Femur (tissue), 1 donor: Measurements from ENCODE around the gene SCN4A.
"Not testable (repeated sequence)": the region's sequence is repeated elsewhere in the genome, so short reads cannot be mapped to it uniquely, and the experiment has no call there.

Experiments
- DNase-seq: peaks from one replicate; pipeline ENCODE4 v3.0.0-alpha.2; 2017

SCN4A gene

GRCh38 chr17:63984651-63985386, 12.1 kb upstream of the SCN4A start:
- peak; percentile 81 for DNase-seq

GRCh38 chr17:63984236-63984635, 11.5 kb upstream of the SCN4A start:
- DNase-seq, result no peak

GRCh38 chr17:63983320-63983719, 10.6 kb upstream of the SCN4A start:
- peak; percentile 69 for DNase-seq

- not testable (repeated sequence) for DNase-seq
These were observed 9.9 kb upstream of the SCN4A start for GRCh38 chr17:63982641-63983040.

- DNase-seq, result no peak
These were observed 5.8 kb upstream of the SCN4A start for GRCh38 chr17:63978272-63979200.

GRCh38 chr17:63976702-63977101, 4.0 kb upstream of the SCN4A start:
- no peak for DNase-seq

- no peak for DNase-seq
These were observed 2.9 kb upstream of the SCN4A start for GRCh38 chr17:63975541-63976092.

GRCh38 chr17:63974594-63975192, 2.0 kb upstream of the SCN4A start:
- no peak for DNase-seq

GRCh38 chr17:63973930-63974593, 1.3 kb upstream of the SCN4A start:
- peak; percentile 49 for DNase-seq

GRCh38 chr17:63973247-63973646, 529 bp upstream of the SCN4A start:
- no peak for DNase-seq

- DNase-seq, result no peak
These were observed 3.4 kb downstream of the SCN4A start for GRCh38 chr17:63969278-63969677.

- no peak for DNase-seq
These were observed 4.8 kb downstream of the SCN4A start for GRCh38 chr17:63967953-63968352.

- DNase-seq, result no peak
These were observed 6.0 kb downstream of the SCN4A start for GRCh38 chr17:63966646-63967264.

GRCh38 chr17:63963123-63963522, 9.6 kb downstream of the SCN4A start:
- DNase-seq, result no peak

- no peak for DNase-seq
These were observed 10.4 kb downstream of the SCN4A start for GRCh38 chr17:63962298-63962744.

- peak; percentile 79 for DNase-seq
These were observed 11.1 kb downstream of the SCN4A start for GRCh38 chr17:63961355-63962212.

GRCh38 chr17:63960430-63960829, 12.3 kb downstream of the SCN4A start:
- no peak for DNase-seq

- DNase-seq, result peak; percentile 73
These were observed 12.7 kb downstream of the SCN4A start for GRCh38 chr17:63960006-63960405.

GRCh38 chr17:63956296-63956920, 16.3 kb downstream of the SCN4A start:
- DNase-seq, result no peak

- no peak for DNase-seq
These were observed 16.9 kb downstream of the SCN4A start for GRCh38 chr17:63955791-63956190.

GRCh38 chr17:63955232-63955631, 17.5 kb downstream of the SCN4A start:
- DNase-seq, result no peak
